DMS53 treated with DMSO at 0.1 percent for 48 hours (cell line): ENCODE results near the gene TYW1.
"Not testable (repeated sequence)": the region's sequence is repeated elsewhere in the genome, so short reads cannot be mapped to it uniquely, and the experiment has no call there.

Experiments used
- DNase-seq: peaks from one replicate; lab custom pipeline; 2025; ENCODE audit not compliant: unreplicated experiment; lab: John Stamatoyannopoulos, UW

Gene TYW1

GRCh38 chr7:67189160-67189559 lies 192.5 kb downstream of the TYW1 start:
- not testable (repeated sequence) for DNase-seq

- peak; percentile 49 for DNase-seq
Observed at GRCh38 chr7:67189801-67190465, 193.3 kb downstream of the TYW1 start.

- not testable (repeated sequence) for DNase-seq
Observed at GRCh38 chr7:67191002-67191720, 194.5 kb downstream of the TYW1 start.

GRCh38 chr7:67192123-67192702 lies 195.6 kb downstream of the TYW1 start:
- not testable (repeated sequence) for DNase-seq

GRCh38 chr7:67192889-67193613 lies 196.4 kb downstream of the TYW1 start:
- peak; percentile 93 for DNase-seq

GRCh38 chr7:67196176-67196575 lies 199.5 kb downstream of the TYW1 start:
- DNase-seq, result not testable (repeated sequence)

- not testable (repeated sequence) for DNase-seq
Observed at GRCh38 chr7:67198865-67199526, 202.4 kb downstream of the TYW1 start.

- not testable (repeated sequence) for DNase-seq
Observed at GRCh38 chr7:67205772-67206171, 209.1 kb downstream of the TYW1 start.

GRCh38 chr7:67206452-67206851 lies 209.8 kb downstream of the TYW1 start:
- no peak for DNase-seq

- DNase-seq, result not testable (repeated sequence)
Observed at GRCh38 chr7:67208656-67209055, 212.0 kb downstream of the TYW1 start.

GRCh38 chr7:67209256-67209655 lies 212.6 kb downstream of the TYW1 start:
- no peak for DNase-seq

GRCh38 chr7:67210567-67210966 lies 213.9 kb downstream of the TYW1 start:
- no peak for DNase-seq

GRCh38 chr7:67211650-67212330 lies 215.2 kb downstream of the TYW1 start:
- DNase-seq, result not testable (repeated sequence)

- DNase-seq, result not testable (repeated sequence)
Observed at GRCh38 chr7:67213038-67213437, 216.4 kb downstream of the TYW1 start.

- peak; percentile 33 for DNase-seq
Observed at GRCh38 chr7:67223551-67223950, 226.9 kb downstream of the TYW1 start.

GRCh38 chr7:67226340-67226907 lies 229.8 kb downstream of the TYW1 start:
- not testable (repeated sequence) for DNase-seq

- DNase-seq, result not testable (repeated sequence)
Observed at GRCh38 chr7:67226967-67227366, 230.3 kb downstream of the TYW1 start.

GRCh38 chr7:67229018-67229417 lies 232.4 kb downstream of the TYW1 start:
- DNase-seq, result not testable (repeated sequence)

GRCh38 chr7:67230029-67230428 lies 233.4 kb downstream of the TYW1 start:
- not testable (repeated sequence) for DNase-seq

GRCh38 chr7:67233506-67233905 lies 236.9 kb downstream of the TYW1 start:
- not testable (repeated sequence) for DNase-seq
